Putamen (tissue), 1 donor: ENCODE results near the gene SLAMF7.
"Not testable (repeated sequence)": the region's sequence is repeated elsewhere in the genome, so short reads cannot be mapped to it uniquely, and the experiment has no call there.

ENCODE experiments used
- DNase-seq: peaks from one replicate; pipeline ENCODE4 v3.0.0-alpha.2; 2016; ENCODE audit warnings: low spot score

SLAMF7 gene

GRCh38 chr1:160739098-160739511 lies at the start of gene SLAMF7:
Gene SLAMF7 (plus strand): TSS chr1:160739247. CDS start chr1:160739302, 55 bp downstream.
- no peak for DNase-seq

- DNase-seq = not testable (repeated sequence)
These were observed 46.7 kb upstream of the SLAMF7 start for GRCh38 chr1:160692390-160692789.

- no peak for DNase-seq
These were observed 36.9 kb upstream of the SLAMF7 start for GRCh38 chr1:160702100-160702499.

GRCh38 chr1:160704250-160704649 lies 34.8 kb upstream of the SLAMF7 start:
- no peak for DNase-seq

GRCh38 chr1:160705212-160705621 lies 33.8 kb upstream of the SLAMF7 start:
- not testable (repeated sequence) for DNase-seq

GRCh38 chr1:160705742-160706141 lies 33.3 kb upstream of the SLAMF7 start:
- DNase-seq = no peak

GRCh38 chr1:160706526-160707235 lies 32.4 kb upstream of the SLAMF7 start:
- DNase-seq = no peak

GRCh38 chr1:160707236-160708064 lies 31.6 kb upstream of the SLAMF7 start:
- no peak for DNase-seq

- no peak for DNase-seq
These were observed 30.9 kb upstream of the SLAMF7 start for GRCh38 chr1:160708118-160708517.

- DNase-seq = no peak
These were observed 30.2 kb upstream of the SLAMF7 start for GRCh38 chr1:160708801-160709200.

GRCh38 chr1:160709715-160710114 lies 29.3 kb upstream of the SLAMF7 start:
- no peak for DNase-seq

GRCh38 chr1:160710517-160711252 lies 28.4 kb upstream of the SLAMF7 start:
- DNase-seq = no peak

GRCh38 chr1:160711276-160711601 lies 27.8 kb upstream of the SLAMF7 start:
- DNase-seq = no peak

GRCh38 chr1:160711602-160712311 lies 27.3 kb upstream of the SLAMF7 start, which contains the start of gene CD48:
Gene CD48 (minus strand): TSS chr1:160711822. CDS start chr1:160711763, 59 bp downstream.
- DNase-seq = no peak

- not testable (repeated sequence) for DNase-seq
These were observed 26.4 kb upstream of the SLAMF7 start for GRCh38 chr1:160712525-160713080.

GRCh38 chr1:160713161-160713560 lies 25.9 kb upstream of the SLAMF7 start:
- DNase-seq = no peak

- DNase-seq = not testable (repeated sequence)
These were observed 24.9 kb upstream of the SLAMF7 start for GRCh38 chr1:160714034-160714648.

- no peak for DNase-seq
These were observed 23.0 kb upstream of the SLAMF7 start for GRCh38 chr1:160716013-160716412.

GRCh38 chr1:160717306-160717705 lies 21.7 kb upstream of the SLAMF7 start:
- DNase-seq = no peak

GRCh38 chr1:160718210-160718609 lies 20.8 kb upstream of the SLAMF7 start:
- no peak for DNase-seq
